B cell (primary cell): ENCODE measurements around the gene HOXB8.

Experiments
- CTCF ChIP-seq: fragments of 200-600 bp; IDR thresholded peaks from one replicate; pipeline ENCODE4 v1.8.0; 2022; ENCODE audit warnings: antibody characterized with exemption, mild to moderate bottlenecking
- EZH2 ChIP-seq: IDR thresholded peaks from 2 replicates; pipeline ENCODE4 v1.6.1; 2012; ENCODE audit warnings: borderline replicate concordance, low read depth, mild to moderate bottlenecking, moderate library complexity, low read length; ENCODE audit not compliant: insufficient read depth, poor library complexity, severe bottlenecking

GRCh38 chr17:48644159-48644558, 29.1 kb upstream of the HOXB8 start:
- TF ChIP-seq CTCF, result no peak
- TF ChIP-seq EZH2, result no peak
